Lower leg skin (tissue), 4 donors: ENCODE data around the gene RASA3. TPM values are rescaled to one million over a fixed set of nuclear protein-coding genes. Genes with fewer than 3 reads are reported as not detected.
"Not testable (repeated sequence)": the region's sequence is repeated elsewhere in the genome, so short reads cannot be mapped to it uniquely, and the experiment has no call there.

Source experiments
- DNase-seq, 2 donors: peaks; one replicate each; pipeline ENCODE4 v3.0.0-alpha.2; 2019; ENCODE audit warnings: low spot score in 2 of 2
- H3K4me3 ChIP-seq: fragments of 200-600 bp; sonication (generic); 2 replicates; pipeline ENCODE4 v1.5.1; 2017; ENCODE audit warnings: mild to moderate bottlenecking, low read depth; ENCODE audit not compliant: poor library complexity, severe bottlenecking
- POLR2A ChIP-seq, 2 donors: fragments of 450-650 bp; IDR thresholded peaks; one replicate each; pipeline ENCODE4 v1.6.1; 2016 to 2017; ENCODE audit warnings: antibody characterized with exemption in 2 of 2, mild to moderate bottlenecking in 1 of 2, moderate library complexity in 1 of 2
- WGBS, 2 donors: methylation state at CpG; one replicate each; pipeline ENCODE4 v1.1.5; 2018; 5-methylcytosine and 5-hydroxymethylcytosine counted together
- intact Hi-C: fragments of 100-400 bp; cut with DNase I; formaldehyde crosslinking; loops from one replicate; pipeline ENCODE4 v1.15.0; 2023; ENCODE audit warnings: low total_unique reads
- total RNA-seq, 4 donors: library from RNA; depleted of rRNA; stranded (reverse); fragments of >200 nt; gene quantifications; one replicate each; pipeline ENCODE4 v1.1.0, GENCODE V29; 2016
- TF ChIP-seq, protein P1 (sequence below), 3 donors: fragments of 450-650 bp; IDR thresholded peaks; one replicate each; pipeline ENCODE4 v1.5.1; 2016; ENCODE audit warnings: antibody characterized with exemption in 3 of 3, mild to moderate bottlenecking in 3 of 3, moderate library complexity in 2 of 3

The RASA3 gene
- total RNA-seq, 4 donors from 2014 or later, result 12.9 to 30.5 (median 24.2) TPM

DNA sequence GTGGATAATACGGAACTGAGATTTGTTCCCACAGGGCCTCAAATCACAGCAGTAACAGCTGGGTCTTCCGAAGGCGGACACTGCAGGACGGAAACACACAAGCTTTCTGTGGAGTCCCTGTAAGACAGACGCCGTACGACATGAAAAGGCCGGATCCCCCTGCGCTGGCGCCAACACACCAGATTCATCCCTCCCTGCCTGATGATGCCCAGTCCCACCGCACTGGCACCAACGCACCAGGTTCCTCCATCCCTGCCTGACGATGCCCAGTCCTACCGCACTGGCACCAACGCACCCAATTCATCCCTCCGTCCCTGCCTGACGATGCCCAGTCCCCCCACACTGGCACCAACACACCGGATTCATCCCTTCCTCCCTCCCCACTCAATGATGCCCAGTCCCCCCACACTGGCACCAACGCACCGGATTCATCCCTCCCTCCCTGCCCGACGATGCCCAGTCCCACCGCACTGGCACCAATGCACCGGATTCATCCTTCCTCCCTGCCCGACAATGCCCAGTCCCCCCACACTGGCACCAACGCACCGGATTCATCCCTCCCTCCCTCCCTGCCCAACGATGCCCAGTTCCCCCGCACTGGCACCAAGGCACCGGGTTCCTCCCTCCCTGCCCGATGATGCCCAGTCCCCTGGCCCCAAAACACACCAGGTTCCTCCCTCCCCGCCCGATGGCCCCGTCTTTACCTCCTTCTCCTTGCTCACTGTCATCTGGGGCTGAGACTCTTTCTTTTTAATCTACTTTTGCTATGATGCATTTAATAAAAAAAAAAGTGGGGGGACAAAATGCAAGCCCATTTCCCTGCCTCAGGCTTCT, 55.1 kb downstream of the RASA3 start:
- intact Hi-C loops, result no loop called here
- DNase-seq, result peak in 1 of 2 donors; percentile 77
- H3K4me3 ChIP-seq, result no peak overlapping the region
- 85 to 88% methylated on average over 34 of the region's 34 CpGs for WGBS, 2 donors
- TF ChIP-seq POLR2A (IDR thresholded peaks at IDR 0.05), result no peak
- TF ChIP-seq, protein P1, sequence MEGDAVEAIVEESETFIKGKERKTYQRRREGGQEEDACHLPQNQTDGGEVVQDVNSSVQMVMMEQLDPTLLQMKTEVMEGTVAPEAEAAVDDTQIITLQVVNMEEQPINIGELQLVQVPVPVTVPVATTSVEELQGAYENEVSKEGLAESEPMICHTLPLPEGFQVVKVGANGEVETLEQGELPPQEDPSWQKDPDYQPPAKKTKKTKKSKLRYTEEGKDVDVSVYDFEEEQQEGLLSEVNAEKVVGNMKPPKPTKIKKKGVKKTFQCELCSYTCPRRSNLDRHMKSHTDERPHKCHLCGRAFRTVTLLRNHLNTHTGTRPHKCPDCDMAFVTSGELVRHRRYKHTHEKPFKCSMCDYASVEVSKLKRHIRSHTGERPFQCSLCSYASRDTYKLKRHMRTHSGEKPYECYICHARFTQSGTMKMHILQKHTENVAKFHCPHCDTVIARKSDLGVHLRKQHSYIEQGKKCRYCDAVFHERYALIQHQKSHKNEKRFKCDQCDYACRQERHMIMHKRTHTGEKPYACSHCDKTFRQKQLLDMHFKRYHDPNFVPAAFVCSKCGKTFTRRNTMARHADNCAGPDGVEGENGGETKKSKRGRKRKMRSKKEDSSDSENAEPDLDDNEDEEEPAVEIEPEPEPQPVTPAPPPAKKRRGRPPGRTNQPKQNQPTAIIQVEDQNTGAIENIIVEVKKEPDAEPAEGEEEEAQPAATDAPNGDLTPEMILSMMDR (IDR thresholded peaks at IDR 0.05), result no peak

DNA sequence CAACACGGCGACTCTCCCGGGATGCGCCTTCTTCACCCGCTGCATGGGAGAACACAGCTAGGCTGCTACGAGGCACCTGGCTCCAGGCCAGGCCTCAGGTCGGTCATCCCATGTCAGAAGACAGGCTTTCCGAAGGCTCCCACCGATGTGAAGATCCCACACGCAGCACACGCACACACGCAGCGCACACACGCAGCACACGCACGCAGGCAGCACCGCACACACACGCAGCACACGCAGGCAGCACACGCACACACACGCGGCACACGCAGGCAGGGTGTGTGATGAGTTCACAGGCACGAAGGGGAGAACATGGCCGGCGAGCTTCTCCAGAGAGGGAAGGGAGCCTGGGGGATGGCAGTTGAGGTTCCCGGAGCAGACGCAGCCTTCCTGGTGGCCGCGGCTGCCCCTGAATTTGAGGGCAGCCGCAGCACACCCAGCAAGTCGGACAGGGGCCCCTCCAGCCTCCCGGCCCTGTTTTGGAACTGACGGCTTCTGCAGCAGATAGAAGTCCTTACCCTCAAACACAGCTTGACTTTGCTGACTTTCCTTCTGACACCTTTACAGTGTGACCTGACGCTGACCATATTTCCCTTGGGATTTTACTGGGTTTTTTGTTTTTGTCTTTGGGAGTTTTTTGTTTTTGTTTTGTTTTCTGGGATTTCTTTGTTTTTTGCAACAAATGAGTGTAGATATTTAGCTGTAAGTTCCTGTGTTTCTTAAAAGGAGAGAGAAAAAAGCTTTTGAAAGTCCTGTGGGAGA, 55.9 kb downstream of the RASA3 start:
- intact Hi-C loops, result no loop called here
- no peak overlapping the region for H3K4me3 ChIP-seq
- DNase-seq, result peak in 1 of 2 donors; percentile 82
- WGBS, 2 donors, result 94 to 95% methylated on average over 35 of the region's 35 CpGs
- TF ChIP-seq, protein P1 (IDR thresholded peaks at IDR 0.05), result no peak
- TF ChIP-seq POLR2A (IDR thresholded peaks at IDR 0.05), result no peak

DNA sequence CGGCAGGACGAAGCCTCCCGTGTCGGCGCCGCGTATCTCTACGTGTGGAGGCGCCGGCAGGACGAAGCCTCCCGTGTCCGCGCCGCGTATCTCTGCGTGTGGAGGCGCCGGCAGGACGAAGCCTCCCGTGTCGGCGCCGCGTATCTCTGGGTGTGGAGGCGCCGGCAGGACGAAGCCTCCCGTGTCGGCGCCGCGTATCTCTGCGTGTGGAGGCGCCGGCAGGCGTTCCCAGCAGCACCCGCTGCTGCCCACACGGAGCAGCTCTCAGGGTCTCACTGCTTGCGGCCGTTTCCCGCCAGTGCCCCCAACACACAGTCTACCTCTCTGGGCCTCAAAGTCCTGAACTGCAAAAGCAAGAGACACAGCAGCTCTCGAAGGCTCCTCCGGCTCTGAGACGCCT, 56.6 kb downstream of the RASA3 start:
- H3K4me3 ChIP-seq, intact Hi-C loops: not testable (repeated sequence)
- WGBS, 2 donors, result 96 to 99% methylated on average over 21 to 45 of the region's 45 CpGs
- DNase-seq, result peak in 1 of 2 donors; percentile 34

DNA sequence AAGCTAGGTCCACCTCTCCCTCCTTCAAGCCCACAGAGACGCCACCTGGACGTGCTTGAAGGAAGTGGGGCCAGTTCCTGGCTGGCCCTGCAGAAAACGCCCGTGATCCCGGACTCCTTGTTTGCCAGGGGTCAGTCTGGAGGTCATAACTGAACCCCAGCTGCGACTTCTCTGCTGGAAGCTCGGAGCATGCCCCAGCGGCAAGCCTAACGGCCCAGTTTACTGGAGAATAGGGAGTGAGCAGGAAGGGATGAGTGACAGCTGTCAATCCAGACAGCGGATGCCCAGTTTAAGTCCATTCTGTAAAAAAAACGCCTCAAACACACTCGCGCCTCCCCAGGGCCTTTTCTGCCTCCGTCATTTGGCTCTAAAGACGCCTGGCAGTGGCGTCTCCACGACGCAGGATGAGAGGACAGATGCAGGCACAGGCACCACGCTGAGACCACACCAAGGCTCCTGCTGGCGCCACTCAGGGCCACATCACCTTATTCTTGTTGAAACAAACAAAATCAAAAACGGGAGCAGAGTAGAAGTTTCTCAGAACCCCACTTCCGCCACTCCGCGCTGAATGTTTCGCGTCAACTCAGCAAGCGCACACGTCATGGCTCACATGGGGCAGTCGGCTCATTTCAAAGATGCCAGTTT, 57.6 kb downstream of the RASA3 start:
- intact Hi-C loops, result no loop called here
- 93% methylated on average over 29 of the region's 29 CpGs for WGBS, 2 donors
- TF ChIP-seq, protein P1 (IDR thresholded peaks at IDR 0.05), result no peak
- no peak for TF ChIP-seq POLR2A (IDR thresholded peaks at IDR 0.05)
- no peak overlapping the region for H3K4me3 ChIP-seq
- peak in 1 of 2 donors; percentile 57 for DNase-seq

DNA sequence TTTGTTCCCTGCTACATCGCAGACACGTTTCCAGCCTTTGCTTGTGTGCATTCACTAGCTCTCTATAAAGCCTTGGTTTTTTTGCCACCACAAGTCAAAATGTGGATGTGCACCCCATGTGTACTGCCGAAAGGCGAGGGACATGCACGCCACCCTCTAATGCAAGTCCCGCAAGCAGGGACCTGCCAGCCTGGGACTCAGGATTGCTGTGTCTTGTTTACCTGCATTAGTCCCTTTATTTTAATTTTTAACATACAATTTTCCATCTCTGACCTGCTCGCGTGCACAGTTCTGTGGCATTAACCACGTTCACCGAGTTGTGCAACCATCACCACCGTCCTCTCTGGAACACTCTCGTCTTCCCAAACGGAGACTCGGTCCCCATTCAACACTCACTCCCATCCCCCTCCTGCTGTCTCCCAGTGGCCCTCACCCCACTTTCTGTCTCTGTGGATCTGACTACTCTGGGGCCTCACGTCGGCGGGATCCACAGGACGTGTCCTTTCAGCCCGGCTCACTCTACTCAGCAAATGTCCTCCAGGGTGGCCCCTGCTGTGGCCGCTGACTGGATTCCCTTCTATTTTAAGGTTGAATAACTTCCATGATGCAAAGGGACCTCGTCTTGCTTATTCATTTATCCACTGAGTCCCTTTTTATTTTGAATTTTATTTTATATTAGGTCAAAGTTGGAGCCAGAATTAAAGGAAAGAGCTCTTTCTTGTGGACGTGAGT, 58.4 kb downstream of the RASA3 start:
- intact Hi-C loops, result no loop called here
- TF ChIP-seq, protein P1 (IDR thresholded peaks at IDR 0.05), result no peak
- TF ChIP-seq POLR2A (IDR thresholded peaks at IDR 0.05), result no peak
- peak in 1 of 2 donors; percentile 59 for DNase-seq
- WGBS, 2 donors, result 90 to 96% methylated on average over 22 of the region's 22 CpGs
- H3K4me3 ChIP-seq, result no peak overlapping the region
